Ishikawa (cell line): Measurements from ENCODE around the gene UPP1.

ENCODE experiments used
- CEBPB ChIP-seq: IDR thresholded peaks from 2 replicates; pipeline ENCODE4 v1.6.1; 2012
- CREB1 ChIP-seq: IDR thresholded peaks from 2 replicates; pipeline ENCODE4 v1.6.1; 2012; ENCODE audit warnings: low read depth
- EGR1 ChIP-seq: IDR thresholded peaks from 2 replicates; pipeline ENCODE4 v1.6.1; 2012
- EP300 ChIP-seq: IDR thresholded peaks from 2 replicates; pipeline ENCODE4 v1.6.1; 2012; ENCODE audit warnings: borderline replicate concordance
- FOXM1 ChIP-seq: IDR thresholded peaks from 2 replicates; pipeline ENCODE4 v1.6.1; 2012; ENCODE audit warnings: low read depth, borderline replicate concordance
- NFIC ChIP-seq: IDR thresholded peaks from 2 replicates; pipeline ENCODE4 v1.6.1; 2012
- RAD21 ChIP-seq: IDR thresholded peaks from 2 replicates; pipeline ENCODE4 v1.6.1; 2012; ENCODE audit warnings: low read depth
- REST ChIP-seq: IDR thresholded peaks from 2 replicates; pipeline ENCODE4 v1.6.1; 2012; ENCODE audit warnings: low read depth, mild to moderate bottlenecking
- TAF1 ChIP-seq: IDR thresholded peaks from 2 replicates; pipeline ENCODE4 v1.6.1; 2012; ENCODE audit warnings: low read depth, mild to moderate bottlenecking
- TCF12 ChIP-seq: IDR thresholded peaks from 2 replicates; pipeline ENCODE4 v1.6.1; 2012; ENCODE audit warnings: low read depth
- TEAD4 ChIP-seq: IDR thresholded peaks from 2 replicates; pipeline ENCODE4 v1.6.1; 2012
- USF1 ChIP-seq: IDR thresholded peaks from 2 replicates; pipeline ENCODE4 v1.6.1; 2012
- YY1 ChIP-seq: IDR thresholded peaks from 2 replicates; pipeline ENCODE4 v1.6.1; 2012; ENCODE audit warnings: low read depth
- ZBTB7A ChIP-seq: IDR thresholded peaks from 2 replicates; pipeline ENCODE4 v1.6.1; 2012; ENCODE audit warnings: low read depth
- TF ChIP-seq, protein P1 (sequence below): IDR thresholded peaks from 2 replicates; pipeline ENCODE4 v1.6.1; 2012

Gene UPP1

DNA sequence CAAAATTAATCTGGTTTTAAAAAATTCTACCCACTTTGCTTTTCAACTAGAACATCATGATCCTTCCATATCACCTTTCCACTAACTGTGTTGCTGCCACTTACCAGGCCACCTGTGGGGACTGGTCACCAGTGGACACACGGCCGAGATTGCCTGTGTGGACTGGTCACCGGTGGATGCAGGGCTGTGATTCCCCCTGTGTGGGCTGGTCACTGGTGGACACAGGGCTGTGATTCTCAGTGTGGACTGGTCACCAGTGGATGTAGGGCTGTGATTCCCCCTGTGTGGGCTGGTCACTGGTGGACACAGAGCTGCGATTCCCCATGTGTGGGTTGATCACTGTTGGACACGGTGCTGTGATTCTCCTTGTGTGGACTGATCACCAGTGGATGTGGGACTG, 27.0 kb downstream of the UPP1 start:
- no peak for TF ChIP-seq CREB1
- no peak for TF ChIP-seq TAF1
- TF ChIP-seq RAD21 = no peak

GRCh38 chr7:48118041-48118440, 29.0 kb downstream of the UPP1 start:
- no peak for TF ChIP-seq ZBTB7A
- TF ChIP-seq EGR1 = no peak
- TF ChIP-seq, protein P1, sequence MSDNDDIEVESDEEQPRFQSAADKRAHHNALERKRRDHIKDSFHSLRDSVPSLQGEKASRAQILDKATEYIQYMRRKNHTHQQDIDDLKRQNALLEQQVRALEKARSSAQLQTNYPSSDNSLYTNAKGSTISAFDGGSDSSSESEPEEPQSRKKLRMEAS = no peak
- TF ChIP-seq CEBPB = no peak
- no peak for TF ChIP-seq TAF1

GRCh38 chr7:48126037-48126436, 37.0 kb downstream of the UPP1 start:
- TF ChIP-seq, protein P1 = no peak
- TF ChIP-seq TEAD4 = no peak
- TF ChIP-seq ZBTB7A = no peak
- no peak for TF ChIP-seq EP300
- no peak for TF ChIP-seq YY1
- TF ChIP-seq CREB1 = no peak
- no peak for TF ChIP-seq TCF12
- TF ChIP-seq TAF1 = no peak
- TF ChIP-seq EGR1 = no peak
- TF ChIP-seq USF1 = no peak
- TF ChIP-seq RAD21 = no peak
- no peak for TF ChIP-seq CEBPB

DNA sequence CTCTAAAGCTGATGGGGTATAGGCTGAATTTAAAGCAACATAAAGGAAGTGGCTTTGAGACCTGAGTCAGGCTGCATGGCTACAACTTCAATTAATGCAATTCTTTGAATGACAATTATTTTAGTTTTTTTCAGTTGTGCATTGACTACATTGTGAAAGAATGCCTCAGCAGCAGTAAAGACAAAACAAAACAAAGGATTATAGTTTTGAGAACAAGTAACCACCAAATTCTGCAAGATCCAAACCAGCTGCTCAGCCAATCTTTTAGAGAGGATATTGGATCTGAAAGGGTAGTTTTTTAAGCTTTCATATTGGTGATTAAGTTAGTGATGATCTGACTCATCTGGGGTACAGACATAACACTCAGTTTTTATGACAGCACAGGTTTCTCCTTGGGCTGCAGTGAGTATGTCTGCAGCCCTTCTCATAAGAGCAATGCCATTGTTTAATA, 41.6 kb downstream of the UPP1 start:
- TF ChIP-seq, protein P1 = no peak
- TF ChIP-seq EP300 (no peak), TAF1 (no peak), TCF12 (no peak), CEBPB (no peak), YY1 (no peak)

- TF ChIP-seq TEAD4 (no peak), TAF1 (no peak)
- TF ChIP-seq, protein P1 = no peak
These were observed 43.7 kb downstream of the UPP1 start for GRCh38 chr7:48132792-48133191.

DNA sequence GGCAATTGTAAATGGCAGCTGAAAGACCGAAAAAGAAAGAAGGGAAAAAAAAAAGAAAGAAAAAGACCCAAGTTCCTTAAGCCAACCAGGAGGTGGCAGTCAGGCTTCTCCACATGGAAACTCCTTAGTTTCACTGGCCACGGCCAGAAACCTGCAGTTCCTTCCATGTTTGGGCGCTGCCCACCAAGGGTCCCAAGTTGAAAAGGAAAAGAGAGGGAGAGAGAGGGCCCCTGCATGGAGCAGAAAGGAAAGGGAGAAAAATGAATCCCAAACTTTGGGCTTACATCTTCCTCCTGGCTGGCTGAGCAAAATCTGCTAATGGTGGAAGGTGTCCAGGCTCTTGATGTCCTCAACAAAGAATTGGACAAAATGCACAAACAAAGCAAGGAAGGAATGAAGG, 50.4 kb downstream of the UPP1 start:
- TF ChIP-seq CREB1 (no peak), RAD21 (peak; percentile 39; the same call in 1 of the 2 replicates), FOXM1 (no peak), YY1 (no peak)

GRCh38 chr7:48140001-48140681, 51.1 kb downstream of the UPP1 start:
- peak; percentile 31; the same call in 1 of the 2 replicates for TF ChIP-seq TEAD4
- no peak for TF ChIP-seq TAF1
- TF ChIP-seq CREB1 = no peak
- TF ChIP-seq YY1 = no peak
- TF ChIP-seq CEBPB = no peak

- TF ChIP-seq USF1 = no peak
- TF ChIP-seq NFIC = no peak
- TF ChIP-seq FOXM1 = no peak
- no peak for TF ChIP-seq TCF12
- no peak for TF ChIP-seq CEBPB
- TF ChIP-seq RAD21 = no peak
- TF ChIP-seq ZBTB7A = no peak
- TF ChIP-seq TAF1 = no peak
- no peak for TF ChIP-seq EP300
- TF ChIP-seq REST = no peak
- TF ChIP-seq YY1 = no peak
- TF ChIP-seq EGR1 = no peak
- no peak for TF ChIP-seq CREB1
- TF ChIP-seq TEAD4 = no peak
- TF ChIP-seq, protein P1 = no peak
These were observed 52.5 kb downstream of the UPP1 start for GRCh38 chr7:48141521-48141920.
